ENCODE data around the gene PRADC1.

PRADC1 gene

DNA sequence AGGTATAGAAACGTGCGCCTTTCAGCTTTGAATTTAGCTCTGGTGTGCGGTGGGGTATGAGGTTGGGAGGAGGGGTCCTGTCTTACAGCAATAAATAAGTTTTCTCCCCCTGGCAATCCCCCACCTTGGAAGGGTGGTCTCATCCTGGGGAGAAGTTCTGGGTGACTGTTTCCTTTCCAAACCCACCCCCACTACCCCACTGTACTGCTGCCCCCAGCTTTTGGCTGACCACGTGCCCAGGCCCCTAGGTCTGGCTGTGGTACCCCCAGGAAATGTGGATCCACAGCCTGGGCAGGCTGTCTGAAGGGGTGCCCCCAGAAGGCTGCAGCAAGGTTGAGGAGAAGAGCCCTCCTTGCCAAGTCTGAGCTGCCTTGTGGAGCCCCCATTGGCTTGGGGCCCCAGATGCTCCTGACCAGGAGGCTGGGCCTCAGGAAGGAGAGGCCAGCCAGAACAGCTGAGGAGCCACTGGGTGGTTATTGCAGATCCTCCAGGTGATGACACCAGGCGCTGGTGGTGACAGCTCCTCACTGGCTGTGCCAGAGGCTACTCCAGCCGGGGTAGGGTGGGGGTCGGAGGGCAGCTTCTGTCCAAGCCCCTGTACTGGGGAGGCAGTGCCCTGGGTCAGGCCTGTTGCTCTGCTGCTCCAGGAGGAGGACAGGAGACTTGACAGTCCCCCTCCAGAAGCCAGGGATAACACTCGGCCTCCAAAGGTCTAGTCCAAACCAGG, 25.3 kb upstream of the PRADC1 start:
- no peak for DNase-seq

DNA sequence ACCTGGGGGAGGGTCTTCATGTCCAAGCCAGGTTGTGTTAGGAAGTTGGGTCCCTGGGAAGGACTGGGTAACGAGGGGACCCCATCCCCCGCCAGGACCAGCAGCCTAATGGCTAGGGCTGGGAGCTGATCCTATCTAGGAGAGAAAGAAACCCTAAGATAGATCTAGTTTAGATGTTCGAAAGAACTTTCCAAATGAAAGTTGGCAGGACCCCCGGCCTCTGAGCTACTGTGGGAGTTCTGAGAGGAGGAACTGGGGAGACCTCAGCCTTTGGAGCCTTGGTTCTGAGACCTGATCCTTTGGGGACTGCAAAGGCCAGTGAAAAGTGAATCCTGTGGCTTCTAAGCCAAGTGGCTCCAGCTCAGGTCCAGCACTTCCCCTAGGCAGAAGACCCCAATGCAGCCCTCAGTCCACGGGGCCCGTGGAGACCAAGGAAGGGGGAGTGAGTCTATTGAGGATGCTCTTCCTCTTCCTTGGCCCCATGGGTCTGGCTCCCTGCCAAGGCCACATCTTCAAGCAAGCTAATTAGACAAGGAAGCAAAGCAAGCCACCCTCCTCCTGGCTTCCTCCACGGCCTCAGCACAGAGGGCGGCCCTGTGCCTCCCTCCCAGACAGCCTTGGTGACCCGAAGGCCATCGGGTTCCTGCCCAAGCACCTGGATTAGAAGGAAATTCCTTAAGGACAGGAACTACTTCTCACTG, 24.5 kb upstream of the PRADC1 start:
- no peak for DNase-seq

DNA sequence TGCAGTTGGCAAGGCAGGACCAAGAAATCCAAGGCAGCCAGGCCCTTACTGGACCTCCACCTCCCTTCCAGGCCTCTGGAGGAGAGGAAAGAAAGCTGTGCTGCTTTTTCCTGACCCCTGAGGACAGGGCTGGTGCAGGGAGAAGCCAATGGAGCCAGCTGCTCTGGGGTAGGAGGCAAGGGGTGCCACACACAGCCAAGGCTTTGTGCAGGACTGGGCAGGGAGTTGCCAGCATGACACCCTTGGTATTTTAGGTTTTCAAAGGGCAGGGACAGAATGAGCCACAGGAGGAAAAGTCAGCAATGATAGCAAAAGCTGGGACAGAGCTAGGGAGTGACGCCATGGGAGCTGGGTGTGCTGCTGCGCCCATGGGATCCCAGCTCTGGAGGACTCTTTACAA, 24.0 kb upstream of the PRADC1 start:
- no peak for DNase-seq

- no peak for DNase-seq
Observed at GRCh38 chr2:73256618-73256922, 23.5 kb upstream of the PRADC1 start.

- no peak for DNase-seq
Observed at GRCh38 chr2:73255907-73256617, 23.0 kb upstream of the PRADC1 start.

- no peak for DNase-seq
Observed at GRCh38 chr2:73255007-73255644, 22.1 kb upstream of the PRADC1 start.

DNA sequence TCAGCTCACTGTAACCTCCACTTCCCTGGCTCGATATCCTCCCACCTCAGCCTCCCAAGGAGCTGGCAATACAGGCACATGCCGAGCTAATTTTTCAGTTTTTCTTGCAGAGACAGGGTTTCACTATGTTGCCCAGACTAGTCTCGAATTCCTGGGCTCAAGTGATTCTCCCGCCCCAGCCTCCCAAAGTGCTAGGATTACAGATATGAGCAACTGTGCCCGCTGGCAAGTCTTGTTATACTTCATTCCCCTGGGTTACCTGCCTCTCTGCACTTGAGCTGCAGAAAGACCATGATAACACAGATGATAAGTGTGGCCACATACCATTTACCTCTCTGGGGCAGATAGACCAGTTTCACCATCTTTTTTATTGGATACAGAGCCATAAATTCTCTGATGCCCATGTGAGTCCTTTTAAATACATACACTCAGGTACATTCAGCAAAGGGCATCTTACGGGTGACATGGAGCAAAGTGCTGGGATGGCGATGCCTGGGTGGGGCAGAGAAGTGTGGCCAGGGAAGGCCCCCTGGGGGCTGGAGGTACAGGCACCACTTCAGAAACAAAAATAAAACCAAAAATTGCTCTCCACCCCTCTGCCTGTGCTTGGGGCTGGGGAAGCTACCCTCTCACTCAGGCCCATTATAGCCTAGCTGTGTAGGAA, 21.4 kb upstream of the PRADC1 start:
- no peak for DNase-seq

GRCh38 chr2:73253901-73254300, 20.9 kb upstream of the PRADC1 start:
- no peak for DNase-seq

DNA sequence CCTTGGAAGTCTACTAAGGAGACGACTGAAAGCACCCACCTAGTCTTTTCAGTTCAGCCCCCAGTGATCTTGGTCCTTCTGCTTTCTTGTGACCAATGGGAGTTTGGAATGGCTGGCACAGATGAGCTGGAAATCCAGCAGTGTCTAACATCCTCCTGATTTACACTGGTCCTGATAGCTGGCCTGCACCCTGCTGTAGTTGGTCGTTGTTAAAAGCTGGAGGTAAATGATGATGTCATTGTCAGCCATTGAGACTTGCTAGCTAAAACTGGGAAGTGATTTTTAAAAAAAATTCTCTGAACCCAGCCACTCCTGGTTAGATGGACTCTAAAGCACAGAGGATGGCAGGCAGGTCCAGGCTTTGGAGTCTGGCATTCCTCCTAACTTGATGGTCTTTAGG, 20.4 kb upstream of the PRADC1 start:
- no peak for DNase-seq

DNA sequence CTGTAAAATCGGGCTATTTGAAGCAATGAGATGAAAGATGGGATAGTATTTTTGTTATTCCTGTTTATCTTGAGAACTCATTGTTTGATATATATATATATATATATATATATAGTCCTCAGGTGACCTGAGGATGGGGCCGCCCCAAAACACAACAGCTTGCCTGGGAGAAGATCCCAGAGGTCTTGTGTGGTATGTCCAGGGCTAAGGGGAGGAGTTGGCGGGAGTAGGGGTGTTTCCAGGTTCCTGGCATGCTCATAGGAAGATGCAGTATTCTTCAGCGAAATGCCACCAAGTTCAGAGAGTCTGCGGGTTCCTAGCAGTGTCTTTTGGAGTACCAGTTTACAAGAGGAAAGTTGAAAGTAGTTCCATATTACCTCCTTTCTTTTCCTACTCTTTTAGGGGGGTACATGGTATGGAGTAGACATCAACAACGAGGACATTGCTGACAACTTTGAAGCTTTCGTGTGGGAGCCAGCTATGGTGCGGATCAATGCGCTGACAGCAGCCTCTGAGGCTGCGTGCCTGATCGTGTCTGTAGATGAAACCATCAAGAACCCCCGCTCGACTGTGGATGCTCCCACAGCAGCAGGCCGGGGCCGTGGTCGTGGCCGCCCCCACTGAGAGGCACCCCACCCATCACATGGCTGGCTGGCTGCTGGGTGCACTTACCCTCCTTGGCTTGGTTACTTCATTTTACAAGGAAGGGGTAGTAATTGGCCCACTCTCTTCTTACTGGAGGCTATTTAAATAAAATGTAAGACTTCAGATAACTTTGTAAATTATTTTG, 19.4 kb upstream of the PRADC1 start:
- DNase-seq = no peak

GRCh38 chr2:73250872-73251846, 18.1 kb upstream of the PRADC1 start:
- DNase-seq = no peak

DNA sequence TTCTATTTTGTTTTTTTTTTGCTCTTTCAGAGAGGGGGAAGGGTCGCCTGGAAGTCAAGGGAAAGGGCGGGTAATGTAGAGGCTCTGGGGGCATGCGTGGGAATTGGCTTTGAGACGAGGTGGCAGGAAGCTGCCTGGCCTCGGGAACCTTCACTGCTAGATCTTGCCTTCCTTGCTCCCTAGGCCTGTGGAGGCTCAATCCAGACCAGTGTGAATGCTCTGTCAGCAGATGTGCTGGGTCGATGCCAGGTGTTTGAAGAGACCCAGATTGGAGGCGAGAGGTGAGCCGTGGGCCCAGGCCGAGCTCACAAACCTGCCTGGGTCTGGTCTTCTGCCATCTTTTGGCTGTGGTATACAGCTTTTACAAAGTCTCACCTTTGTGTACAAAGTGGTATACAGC, 16.6 kb upstream of the PRADC1 start:
- no peak for DNase-seq

- no peak for DNase-seq
Observed at GRCh38 chr2:73246850-73247249, 13.8 kb upstream of the PRADC1 start.

DNA sequence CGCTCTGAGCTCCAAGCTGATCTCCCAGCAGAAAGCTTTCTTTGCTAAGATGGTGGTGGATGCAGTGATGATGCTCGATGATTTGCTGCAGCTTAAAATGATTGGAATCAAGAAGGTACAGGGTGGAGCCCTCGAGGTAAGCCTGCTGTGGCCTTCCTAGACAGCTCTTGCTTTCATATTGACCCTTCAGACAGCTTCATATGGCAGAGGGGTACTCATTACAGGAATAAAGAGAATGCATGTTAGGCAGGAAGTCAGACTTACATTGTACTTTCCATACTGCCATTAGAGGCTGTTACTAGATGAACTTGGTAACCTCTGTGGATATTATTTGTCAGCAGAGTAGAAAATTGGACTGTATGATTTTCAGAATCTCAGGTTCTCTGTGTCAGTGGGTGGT, 11.5 kb upstream of the PRADC1 start:
- DNase-seq = no peak

DNA sequence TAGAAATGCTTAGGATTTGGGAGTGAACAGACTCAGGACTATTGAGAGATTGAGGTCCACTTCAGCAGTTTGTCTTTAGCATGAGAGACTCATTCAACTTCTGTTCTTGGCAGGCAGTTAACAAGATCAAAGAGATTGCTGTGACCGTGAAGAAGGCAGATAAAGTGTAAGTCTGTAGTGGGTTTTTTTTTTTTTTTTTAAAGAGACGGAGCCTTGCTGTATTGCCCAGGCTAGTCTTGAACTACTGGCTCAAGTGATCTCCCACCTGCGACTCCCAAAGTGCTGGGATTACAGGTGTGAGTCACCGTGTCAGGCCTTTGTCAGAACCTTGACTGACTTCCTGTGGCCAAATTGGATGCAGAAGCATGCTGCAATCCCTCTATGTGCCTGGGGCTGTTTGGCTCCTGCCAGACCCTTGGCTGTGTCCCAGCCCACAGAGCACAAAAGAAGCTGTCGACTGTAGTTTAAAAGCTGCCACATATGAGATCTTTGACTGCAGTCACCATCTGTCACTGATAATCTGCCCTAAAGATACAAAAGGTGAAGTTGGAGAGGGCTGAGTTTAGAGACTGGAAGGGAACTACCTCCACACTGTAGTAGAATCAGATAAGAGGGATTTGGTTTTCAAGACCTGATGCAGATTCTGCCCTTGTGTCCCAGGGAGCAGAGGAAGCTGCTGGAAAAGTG, 11.0 kb upstream of the PRADC1 start:
- DNase-seq = no peak

DNA sequence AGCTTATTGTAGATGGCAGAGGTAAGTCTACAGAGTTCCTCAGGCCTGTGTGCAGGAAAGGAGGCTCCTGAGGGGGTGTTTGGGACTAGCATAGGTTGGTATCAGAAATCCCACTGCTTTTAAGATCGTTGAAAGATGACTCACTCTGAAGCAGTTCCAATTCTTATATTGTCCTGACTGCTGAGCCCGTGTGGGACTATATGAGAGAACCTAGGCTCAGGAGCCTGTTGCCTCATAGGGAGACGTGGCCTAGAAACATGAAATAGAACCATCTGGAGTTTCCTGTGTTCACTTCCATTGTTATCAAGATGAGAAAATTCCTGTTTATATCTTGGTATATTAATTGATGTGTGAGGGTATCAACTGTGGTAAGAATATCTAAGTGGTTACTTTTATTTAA, 6.7 kb upstream of the PRADC1 start:
- no peak for DNase-seq

DNA sequence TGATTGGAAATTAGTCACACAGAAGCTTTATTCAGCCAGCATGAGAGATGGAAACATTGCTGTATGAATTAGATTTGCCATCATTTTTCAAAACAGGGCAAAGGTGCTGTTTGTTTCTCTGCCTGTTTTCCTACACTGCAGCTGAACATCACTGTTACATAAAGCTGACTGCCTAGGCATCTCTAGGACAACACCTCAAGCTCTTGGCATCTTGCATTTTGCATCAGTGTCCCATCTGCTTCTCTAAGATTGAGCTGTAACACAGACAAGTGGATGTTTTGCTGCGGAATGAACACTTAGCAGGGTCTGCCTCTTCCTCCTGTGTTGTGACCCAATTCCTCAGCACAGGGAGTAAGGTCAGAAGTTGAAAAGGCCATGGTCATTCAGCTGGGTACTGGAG, 5.9 kb upstream of the PRADC1 start:
- no peak for DNase-seq

- DNase-seq = no peak
Observed at GRCh38 chr2:73238149-73238548, 5.1 kb upstream of the PRADC1 start.

- no peak for DNase-seq
Observed at GRCh38 chr2:73237168-73237567, 4.1 kb upstream of the PRADC1 start.

DNA sequence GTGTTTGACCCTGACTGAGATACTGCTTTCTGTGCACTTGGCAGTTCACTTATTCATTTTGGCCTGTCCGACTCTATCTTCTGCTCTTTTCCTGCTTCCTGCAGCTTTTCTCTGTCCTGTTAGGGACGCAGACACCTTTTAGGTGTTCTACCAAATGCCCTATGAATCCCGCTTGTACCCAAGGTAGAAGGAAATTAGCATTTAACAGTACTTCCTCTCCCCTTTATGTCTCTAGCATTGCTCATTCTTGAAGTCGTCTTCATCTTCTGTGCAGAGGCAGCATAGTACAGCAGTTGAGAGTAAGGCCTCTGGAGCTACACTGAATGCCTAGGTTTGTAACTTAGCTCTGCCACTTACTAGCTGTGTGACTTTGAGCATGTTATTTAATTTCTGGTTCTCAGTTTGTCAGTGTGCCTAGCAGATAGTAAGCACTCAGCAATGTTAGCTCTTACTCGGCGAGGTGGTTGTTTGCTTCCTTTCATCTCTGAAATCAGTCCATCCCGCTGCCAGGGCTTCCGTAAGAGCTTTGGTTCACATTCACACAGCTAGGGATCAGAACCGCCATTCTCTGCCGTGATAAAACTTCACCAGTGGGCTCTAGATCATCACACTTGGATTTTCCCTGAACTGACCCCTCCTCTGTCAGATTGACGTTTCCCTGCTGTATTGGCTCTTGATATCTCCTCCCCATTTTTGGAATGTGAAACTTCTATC, 2.4 kb upstream of the PRADC1 start:
- no peak for DNase-seq

All from DMS153 (cell line).